ENCODE results near the gene ESYT2. TPM values are rescaled to one million over a fixed set of nuclear protein-coding genes. Genes with fewer than 3 reads are reported as not detected.

The ESYT2 gene
- total and polyA plus RNA-seq, 2 of the 4 experiments (the other 2 are of a cell fraction) = 26.7 to 69.9 TPM

DNA sequence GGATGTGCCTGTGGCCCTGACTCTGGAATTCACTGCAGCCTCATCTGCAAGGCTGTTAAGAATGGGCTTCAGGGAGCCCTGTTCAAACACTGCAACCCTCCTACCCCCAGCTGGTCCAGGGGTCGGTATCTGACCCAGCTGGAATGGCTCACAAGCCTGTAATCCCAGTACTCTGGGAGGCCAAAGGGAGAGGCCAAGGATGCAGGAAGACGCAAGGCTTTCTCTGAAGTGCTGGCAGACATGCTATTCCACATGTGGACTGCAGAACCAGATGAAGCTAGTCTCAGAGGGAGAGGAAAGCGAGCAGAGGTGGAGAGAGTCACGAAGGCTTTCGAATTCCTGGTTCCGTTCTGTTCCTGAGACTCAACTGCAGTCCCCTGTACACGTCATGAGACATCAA lies 45.0 kb downstream of the ESYT2 start:
- H2BK20ac ChIP-seq (ENCODE audit: low read depth, low read length) = no peak overlapping the region
- no peak overlapping the region for H3K56ac ChIP-seq (ENCODE audit: extremely low read depth, insufficient read depth, low read length)
- no peak overlapping the region for H4K5ac ChIP-seq (ENCODE audit: low read depth, low read length)
- H3K27me3 ChIP-seq (ENCODE audit: control insufficient read depth, insufficient read depth, low read length) = no peaks in the 10 kb centered on the region
- ChIA-PET CTCF (interaction anchor here (0.7 kb wide), 1 partner anchor 17 kb away, joined by 3 read pairs; no protein-coding TSS in a partner anchor), POLR2A (ENCODE audit: unreplicated experiment) (no interaction called here)
- dilution Hi-C loops (cut with HindIII; ENCODE audit: low sequenced_read_pairs, unreplicated experiment) (no loop called here), intact Hi-C loops (cut with micrococcal nuclease) (no loop called here), in situ Hi-C loops (cut with MboI; ENCODE audit: low sequenced_read_pairs) (no loop called here)
- no peak for TF ChIP-seq CHD1 (IDR thresholded peaks at IDR 0.05; ENCODE audit: low read depth, low read length)
- TF ChIP-seq RFX5 (IDR thresholded peaks at IDR 0.05; ENCODE audit: low read depth, low read length) = no peak
- TF ChIP-seq, protein P1, sequence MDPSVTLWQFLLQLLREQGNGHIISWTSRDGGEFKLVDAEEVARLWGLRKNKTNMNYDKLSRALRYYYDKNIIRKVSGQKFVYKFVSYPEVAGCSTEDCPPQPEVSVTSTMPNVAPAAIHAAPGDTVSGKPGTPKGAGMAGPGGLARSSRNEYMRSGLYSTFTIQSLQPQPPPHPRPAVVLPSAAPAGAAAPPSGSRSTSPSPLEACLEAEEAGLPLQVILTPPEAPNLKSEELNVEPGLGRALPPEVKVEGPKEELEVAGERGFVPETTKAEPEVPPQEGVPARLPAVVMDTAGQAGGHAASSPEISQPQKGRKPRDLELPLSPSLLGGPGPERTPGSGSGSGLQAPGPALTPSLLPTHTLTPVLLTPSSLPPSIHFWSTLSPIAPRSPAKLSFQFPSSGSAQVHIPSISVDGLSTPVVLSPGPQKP (IDR thresholded peaks at IDR 0.05; ENCODE audit: borderline replicate concordance, low read depth, low read length) = no peak
- no peak for TF ChIP-seq CEBPB (IDR thresholded peaks at IDR 0.05; ENCODE audit: low read depth, low read length)
- no peak for TF ChIP-seq RAD21 (IDR thresholded peaks at IDR 0.05; ENCODE audit: low read length)
- TF ChIP-seq MXI1 (IDR thresholded peaks at IDR 0.05; ENCODE audit: borderline replicate concordance, low read depth, low read length) = no peak
- TF ChIP-seq FOS (IDR thresholded peaks at IDR 0.05; ENCODE audit: low read depth, low read length) = no peak
- no TSS peak for BruUV-seq (replicated peaks)
- DNase-seq (no peak), ATAC-seq (ENCODE audit: low read depth) (no peak)
- H3K18ac ChIP-seq (ENCODE audit: low read depth, low read length) = no peak overlapping the region
- no peak overlapping the region for H3K4me2 ChIP-seq (ENCODE audit: low read depth, low read length)
- peak overlapping the region; percentile 17; the same call in 1 of the 2 replicates for H3K4ac ChIP-seq (ENCODE audit: low read depth, low read length)
- H2BK15ac ChIP-seq (ENCODE audit: low read depth, low read length) = no peak overlapping the region
- peaks cover 6% of the 10 kb centered on the region for H3K4me1 ChIP-seq (ENCODE audit: control insufficient read depth, insufficient read depth, low read length)
- no peak overlapping the region for H3K4me3 ChIP-seq (ENCODE audit: insufficient read depth, low read depth, low read length)
- no peaks in the 10 kb centered on the region; the same call in 1 of the 2 replicates for H4K20me1 ChIP-seq (ENCODE audit: insufficient read depth, low read length)
- peaks cover 22% of the 10 kb centered on the region for H3K9me1 ChIP-seq (ENCODE audit: insufficient read depth, low read length)
- H3K79me1 ChIP-seq (ENCODE audit: low read depth in 1 of 2, low read length in 2 of 2) = peaks cover 13 to 35% of the 10 kb centered on the region in 2 experiments
- no peaks in the 10 kb centered on the region for H3K9me3 ChIP-seq (ENCODE audit: control insufficient read depth, insufficient read depth, low read length)
- H4K91ac ChIP-seq (ENCODE audit: insufficient read depth, low read depth, low read length) = no peak overlapping the region
- no peak overlapping the region for H2BK120ac ChIP-seq (ENCODE audit: low read depth, low read length)
- no peak overlapping the region for H3K23ac ChIP-seq (ENCODE audit: low read depth, low read length)
- H4K8ac ChIP-seq (ENCODE audit: low read depth in 2 of 2, low read length in 2 of 2) = no peak overlapping the region
- H2AFZ ChIP-seq (replicated peaks; ENCODE audit: low read length, poor library complexity) = no peak overlapping the region
- H2AK5ac ChIP-seq (ENCODE audit: low read depth, low read length) = no peak overlapping the region
- no peak overlapping the region for H3K9ac ChIP-seq (ENCODE audit: low read depth, low read length)
- H3K36me3 ChIP-seq (ENCODE audit: control insufficient read depth, insufficient read depth, low read length) = peaks cover 36% of the 10 kb centered on the region
- 80% methylated on average over 1 of the region's 7 CpGs; no CpG with 5 or more reads in 1 of the 2 experiments for WGBS, 2 experiments (ENCODE audit: extremely low coverage in 2 of 2, insufficient read length in 1 of 2)
- H2AK9ac ChIP-seq (replicated peaks; ENCODE audit: low read depth, low read length, poor library complexity) = no peak overlapping the region
- no peak overlapping the region for H3K27ac ChIP-seq (ENCODE audit: insufficient read depth, low read length)
- H3K14ac ChIP-seq (replicated peaks; ENCODE audit: low read depth, low read length) = no peak overlapping the region
- no peak overlapping the region for H2BK5ac ChIP-seq (ENCODE audit: low read depth, low read length, poor library complexity, severe bottlenecking)
